Karpas-422 (cell line): Measurements from ENCODE around the gene RCSD1. TPM values are rescaled to one million over a fixed set of nuclear protein-coding genes. Genes with fewer than 3 reads are reported as not detected.

ENCODE experiments used
- DNase-seq: peaks from one replicate; pipeline ENCODE4 v3.0.0-alpha.2; 2015
- H2AFZ ChIP-seq: fragments of 200-600 bp; sonication (generic); 2 replicates; pipeline ENCODE4 v1.6.1; 2014; ENCODE audit warnings: antibody characterized with exemption, low read length, mixed read lengths
- H3K27ac ChIP-seq: fragments of 200-600 bp; sonication (generic); 2 replicates; pipeline ENCODE4 v1.5.1; 2014; ENCODE audit warnings: mild to moderate bottlenecking, low read length, moderate library complexity
- H3K27me3 ChIP-seq: fragments of 200-600 bp; sonication (generic); 2 replicates; pipeline ENCODE4 v1.6.1; 2014; ENCODE audit warnings: low read length, mixed read lengths
- H3K36me3 ChIP-seq: fragments of 200-600 bp; sonication (generic); 2 replicates; pipeline ENCODE4 v1.6.1; 2014; ENCODE audit warnings: low read length, mixed read lengths; ENCODE audit not compliant: insufficient read depth
- H3K4me1 ChIP-seq: fragments of 200-600 bp; sonication (generic); 2 replicates; pipeline ENCODE4 v1.6.1; 2014; ENCODE audit warnings: mild to moderate bottlenecking, low read length, mixed read lengths
- H3K4me2 ChIP-seq: fragments of 200-600 bp; sonication (generic); 2 replicates; pipeline ENCODE4 v1.6.1; 2014; ENCODE audit warnings: low read length, low read depth, mild to moderate bottlenecking; ENCODE audit not compliant: poor library complexity, severe bottlenecking
- H3K4me3 ChIP-seq: fragments of 200-600 bp; sonication (generic); 2 replicates; pipeline ENCODE4 v1.5.1; 2014; ENCODE audit warnings: mild to moderate bottlenecking, antibody characterized with exemption, low read length, mixed read lengths
- H3K79me2 ChIP-seq: fragments of 200-600 bp; sonication (generic); 2 replicates; pipeline ENCODE4 v1.6.1; 2014; ENCODE audit warnings: mild to moderate bottlenecking, low read length, mixed read lengths
- H3K9ac ChIP-seq: fragments of 200-600 bp; sonication (generic); 2 replicates; pipeline ENCODE4 v1.6.0; 2014; ENCODE audit warnings: low read length
- H3K9me2 ChIP-seq: fragments of 200-600 bp; sonication (generic), shearing (Covaris generic); replicated peaks from 2 replicates; pipeline ENCODE4 v1.6.0; 2014; ENCODE audit warnings: mild to moderate bottlenecking, low read length, moderate library complexity; ENCODE audit not compliant: insufficient read depth
- H3K9me3 ChIP-seq: fragments of 300-700, 200-600 bp; sonication (generic); 2 replicates; pipeline ENCODE4 v1.6.1; 2014; ENCODE audit warnings: low read length, mixed read lengths
- H4K20me1 ChIP-seq: fragments of 200-600 bp; sonication (generic); 2 replicates; pipeline ENCODE4 v1.6.1; 2014; ENCODE audit warnings: mild to moderate bottlenecking, antibody characterized with exemption, low read length, low read depth; ENCODE audit not compliant: insufficient read depth
- total RNA-seq: library from RNA; depleted of rRNA; stranded (reverse); fragments of >200 nt; shearing (Covaris generic); gene quantifications from 2 replicates; pipeline ENCODE4 v1.2.3, GENCODE V29; 2014; ENCODE audit warnings: low replicate concordance

The RCSD1 gene
- total RNA-seq, 1 experiment from 2014 or later: 85.4 TPM

- Histone ChIP-seq H3K4me1 (peaks cover 100% of the 10 kb centered on the region), H3K27me3 (no peaks in the 10 kb centered on the region), H3K9me3 (no peaks in the 10 kb centered on the region), H3K79me2 (peaks cover 9% of the 10 kb centered on the region; the same call in 1 of the 2 replicates), H2AFZ (no peak overlapping the region), H3K9me2 (no peaks in the 10 kb centered on the region), H4K20me1 (no peaks in the 10 kb centered on the region), H3K27ac (peak overlapping the region; percentile 98), H3K36me3 (no peaks in the 10 kb centered on the region), H3K4me2 (peak overlapping the region; percentile 65), H3K4me3 (peak overlapping the region; percentile 51), H3K9ac (peak overlapping the region; percentile 64)
- DNase-seq: peak; percentile 79
Measured at GRCh38 chr1:167676205-167676915, 46.3 kb downstream of the RCSD1 start.

- peak overlapping the region; percentile 51 for H3K4me3 ChIP-seq
- H3K79me2 ChIP-seq: peaks cover 6% of the 10 kb centered on the region; the same call in 1 of the 2 replicates
- H2AFZ ChIP-seq: no peak overlapping the region
- H3K9me2 ChIP-seq: no peaks in the 10 kb centered on the region
- peak; percentile 77 for DNase-seq
- H3K36me3 ChIP-seq: no peaks in the 10 kb centered on the region
- H3K4me1 ChIP-seq: peaks cover 98% of the 10 kb centered on the region
- H3K27ac ChIP-seq: peak overlapping the region; percentile 98
- H3K9me3 ChIP-seq: no peaks in the 10 kb centered on the region
- H3K4me2 ChIP-seq: peak overlapping the region; percentile 65
- H4K20me1 ChIP-seq: no peaks in the 10 kb centered on the region
- no peaks in the 10 kb centered on the region for H3K27me3 ChIP-seq
- peak overlapping the region; percentile 64 for H3K9ac ChIP-seq
Measured at GRCh38 chr1:167676916-167677848, 47.1 kb downstream of the RCSD1 start.

- H3K27me3 ChIP-seq: no peaks in the 10 kb centered on the region
- peak overlapping the region; percentile 98 for H3K27ac ChIP-seq
- H3K4me3 ChIP-seq: no peak overlapping the region
- no peaks in the 10 kb centered on the region for H3K9me2 ChIP-seq
- H3K79me2 ChIP-seq: peaks cover 4% of the 10 kb centered on the region; the same call in 1 of the 2 replicates
- H4K20me1 ChIP-seq: no peaks in the 10 kb centered on the region
- H3K4me1 ChIP-seq: peaks cover 98% of the 10 kb centered on the region
- H3K9me3 ChIP-seq: no peaks in the 10 kb centered on the region
- peak overlapping the region; percentile 24 for H3K4me2 ChIP-seq
- no peak overlapping the region for H2AFZ ChIP-seq
- no peaks in the 10 kb centered on the region for H3K36me3 ChIP-seq
- H3K9ac ChIP-seq: no peak overlapping the region
- peak; percentile 34 for DNase-seq
Measured at GRCh38 chr1:167678422-167678821, 48.4 kb downstream of the RCSD1 start.

- H3K36me3 ChIP-seq: no peaks in the 10 kb centered on the region
- H4K20me1 ChIP-seq: no peaks in the 10 kb centered on the region
- H3K79me2 ChIP-seq: peaks cover 4% of the 10 kb centered on the region; the same call in 1 of the 2 replicates
- H3K4me3 ChIP-seq: no peak overlapping the region
- no peaks in the 10 kb centered on the region for H3K27me3 ChIP-seq
- H3K4me1 ChIP-seq: peaks cover 98% of the 10 kb centered on the region
- peak overlapping the region; percentile 23; the same call in 1 of the 2 replicates for H3K9ac ChIP-seq
- H2AFZ ChIP-seq: no peak overlapping the region
- no peaks in the 10 kb centered on the region for H3K9me2 ChIP-seq
- peak; percentile 44 for DNase-seq
- peak overlapping the region; percentile 24 for H3K4me2 ChIP-seq
- no peaks in the 10 kb centered on the region for H3K9me3 ChIP-seq
- peak overlapping the region; percentile 98 for H3K27ac ChIP-seq
Measured at GRCh38 chr1:167678838-167679237, 48.8 kb downstream of the RCSD1 start.

- no peaks in the 10 kb centered on the region for H3K9me2 ChIP-seq
- no peak overlapping the region for H3K4me3 ChIP-seq
- no peak for DNase-seq
- H3K4me2 ChIP-seq: peak overlapping the region; percentile 60
- H3K9me3 ChIP-seq: no peaks in the 10 kb centered on the region
- H2AFZ ChIP-seq: no peak overlapping the region
- no peaks in the 10 kb centered on the region for H3K36me3 ChIP-seq
- peak overlapping the region; percentile 98 for H3K27ac ChIP-seq
- H3K79me2 ChIP-seq: peaks cover 4% of the 10 kb centered on the region; the same call in 1 of the 2 replicates
- H3K27me3 ChIP-seq: no peaks in the 10 kb centered on the region
- peak overlapping the region; percentile 23; the same call in 1 of the 2 replicates for H3K9ac ChIP-seq
- H4K20me1 ChIP-seq: no peaks in the 10 kb centered on the region
- H3K4me1 ChIP-seq: peaks cover 98% of the 10 kb centered on the region
Measured at GRCh38 chr1:167679714-167680113, 49.7 kb downstream of the RCSD1 start.

GRCh38 chr1:167681024-167681423 is 51.0 kb downstream of the RCSD1 start:
- peak overlapping the region; percentile 56 for H3K9ac ChIP-seq
- H3K9me3 ChIP-seq: no peaks in the 10 kb centered on the region
- peak overlapping the region; percentile 22; the same call in 1 of the 2 replicates for H3K4me3 ChIP-seq
- H3K9me2 ChIP-seq: no peaks in the 10 kb centered on the region
- no peaks in the 10 kb centered on the region for H4K20me1 ChIP-seq
- peaks cover 98% of the 10 kb centered on the region for H3K4me1 ChIP-seq
- peak overlapping the region; percentile 98 for H3K27ac ChIP-seq
- DNase-seq: peak; percentile 84
- H3K36me3 ChIP-seq: no peaks in the 10 kb centered on the region
- no peaks in the 10 kb centered on the region for H3K27me3 ChIP-seq
- H3K4me2 ChIP-seq: peak overlapping the region; percentile 60
- H3K79me2 ChIP-seq: peaks cover 4% of the 10 kb centered on the region; the same call in 1 of the 2 replicates
- H2AFZ ChIP-seq: no peak overlapping the region

GRCh38 chr1:167681451-167682098 is 51.5 kb downstream of the RCSD1 start:
- Histone ChIP-seq H3K27ac (peak overlapping the region; percentile 98), H3K79me2 (peaks cover 4% of the 10 kb centered on the region; the same call in 1 of the 2 replicates), H3K4me3 (no peak overlapping the region), H2AFZ (no peak overlapping the region), H3K4me2 (peak overlapping the region; percentile 60), H3K36me3 (no peaks in the 10 kb centered on the region), H4K20me1 (no peaks in the 10 kb centered on the region), H3K9me2 (no peaks in the 10 kb centered on the region), H3K27me3 (no peaks in the 10 kb centered on the region), H3K9me3 (no peaks in the 10 kb centered on the region), H3K4me1 (peaks cover 98% of the 10 kb centered on the region), H3K9ac (peak overlapping the region; percentile 56)
- peak; percentile 41 for DNase-seq
